HEK293 (cell line): ENCODE data around the gene LYVE1.

ENCODE experiments used
- CTCF ChIA-PET: fragments of 350-600 bp; formaldehyde crosslinking; extraction: SDS; loops from one replicate; lab custom pipeline; 2021; ENCODE audit warnings: antibody characterized with exemption; lab: Yijun Ruan, JAX
- POLR2A ChIA-PET: fragments of 300-600 bp; formaldehyde crosslinking; extraction: SDS; loops from one replicate; lab custom pipeline; 2020; ENCODE audit warnings: antibody characterized with exemption, inconsistent platforms; lab: Yijun Ruan, JAX
- H3K27ac ChIP-seq: fragments of 200-500 bp; sonication (Bioruptor generic); 2 replicates; pipeline ENCODE4 v1.5.1; 2014; ENCODE audit warnings: low read depth, low read length, control low read depth, inconsistent platforms; ENCODE audit errors: extremely low read depth
- H3K36me3 ChIP-seq, 2 experiments: fragments of 200-500 bp in 1 of 2; sonication (Bioruptor generic) in 1 of 2; 1 replicate in 1 of 2; 2 replicates in 1 of 2; pipeline ENCODE4 v1.5.1; 2014 to 2017; ENCODE audit warnings: inconsistent platforms in 2 of 2, low read length in 2 of 2; ENCODE audit not compliant: control insufficient read depth in 2 of 2, insufficient read depth in 1 of 2
- H3K4me1 ChIP-seq: fragments of 200-500 bp; sonication (Bioruptor generic); 2 replicates; pipeline ENCODE4 v1.5.1; 2014; ENCODE audit warnings: mild to moderate bottlenecking, low read length, inconsistent platforms; ENCODE audit not compliant: control insufficient read depth, insufficient read depth
- H3K4me3 ChIP-seq: 2 replicates; pipeline ENCODE4 v1.5.1; 2011; ENCODE audit warnings: low read depth, mild to moderate bottlenecking, control low read depth, low read length, moderate library complexity
- H3K9me3 ChIP-seq: fragments of 200-500 bp; sonication (Bioruptor generic); 2 replicates; pipeline ENCODE4 v1.5.1; 2014; ENCODE audit warnings: low read depth, low read length, inconsistent platforms; ENCODE audit not compliant: control insufficient read depth, insufficient read depth
- KLF8 ChIP-seq: fragments of 450-650 bp; formaldehyde crosslinking; IDR thresholded peaks from 2 replicates; pipeline ENCODE4 v1.5.1; 2016; ENCODE audit warnings: missing biosample characterization, missing genetic modification characterization
- PATZ1 ChIP-seq: fragments of 450-650 bp; formaldehyde crosslinking; IDR thresholded peaks from 2 replicates; pipeline ENCODE4 v1.5.1; 2016; ENCODE audit warnings: missing biosample characterization, missing genetic modification characterization
- PRDM1 ChIP-seq: fragments of 450-650 bp; formaldehyde crosslinking; IDR thresholded peaks from 2 replicates; pipeline ENCODE4; 2016; ENCODE audit warnings: missing biosample characterization, missing genetic modification characterization
- PRDM10 ChIP-seq: fragments of 450-650 bp; formaldehyde crosslinking; IDR thresholded peaks from 2 replicates; pipeline ENCODE4 v1.5.1; 2016; ENCODE audit warnings: missing biosample characterization, missing genetic modification characterization
- ZIC2 ChIP-seq: fragments of 450-650 bp; formaldehyde crosslinking; IDR thresholded peaks from 2 replicates; pipeline ENCODE4 v1.5.1; 2016; ENCODE audit warnings: missing biosample characterization, missing genetic modification characterization
- ZNF174 ChIP-seq: fragments of 450-650 bp; formaldehyde crosslinking; IDR thresholded peaks from 2 replicates; pipeline ENCODE4 v1.5.0; 2017; ENCODE audit warnings: missing biosample characterization, mild to moderate bottlenecking, missing genetic modification characterization
- ZNF19 ChIP-seq: fragments of 450-650 bp; formaldehyde crosslinking; IDR thresholded peaks from 2 replicates; pipeline ENCODE4; 2016; ENCODE audit warnings: missing biosample characterization, missing genetic modification characterization, low read depth
- ZNF221 ChIP-seq: fragments of 450-650 bp; formaldehyde crosslinking; IDR thresholded peaks from 2 replicates; pipeline ENCODE4 v1.5.1; 2017; ENCODE audit warnings: missing biosample characterization, missing genetic modification characterization, borderline replicate concordance
- ZNF248 ChIP-seq: fragments of 450-650 bp; formaldehyde crosslinking; IDR thresholded peaks from 2 replicates; pipeline ENCODE4 v1.5.1; 2017; ENCODE audit warnings: missing biosample characterization, missing genetic modification characterization
- ZNF26 ChIP-seq: fragments of 450-650 bp; formaldehyde crosslinking; IDR thresholded peaks from 2 replicates; pipeline ENCODE4 v1.5.1; 2016; ENCODE audit warnings: missing biosample characterization, missing genetic modification characterization
- ZNF404 ChIP-seq: fragments of 450-650 bp; formaldehyde crosslinking; IDR thresholded peaks from 2 replicates; pipeline ENCODE4 v1.5.1; 2017; ENCODE audit warnings: missing biosample characterization, missing genetic modification characterization
- ZNF514 ChIP-seq: fragments of 450-650 bp; formaldehyde crosslinking; IDR thresholded peaks from 2 replicates; pipeline ENCODE4 v1.5.1; 2016; ENCODE audit warnings: missing biosample characterization, missing genetic modification characterization
- ZNF530 ChIP-seq: fragments of 450-650 bp; formaldehyde crosslinking; IDR thresholded peaks from 2 replicates; pipeline ENCODE4 v1.5.1; 2016; ENCODE audit warnings: low read depth, missing biosample characterization, missing genetic modification characterization
- ZNF555 ChIP-seq: fragments of 450-650 bp; formaldehyde crosslinking; conservative IDR thresholded peaks from 2 replicates; pipeline ENCODE4 v1.5.1; 2017; ENCODE audit warnings: missing biosample characterization, mild to moderate bottlenecking, missing genetic modification characterization, inconsistent platforms
- ZNF626 ChIP-seq: fragments of 450-650 bp; sonication (Bioruptor Pico); formaldehyde crosslinking; IDR thresholded peaks from 2 replicates; pipeline ENCODE4 v1.5.1; 2018; ENCODE audit warnings: missing biosample characterization, missing genetic modification characterization, inconsistent platforms
- ZNF837 ChIP-seq: fragments of 450-650 bp; formaldehyde crosslinking; IDR thresholded peaks from 2 replicates; pipeline ENCODE4 v1.5.1; 2016; ENCODE audit warnings: missing biosample characterization, missing genetic modification characterization
- ZXDB ChIP-seq: fragments of 450-650 bp; formaldehyde crosslinking; IDR thresholded peaks from 2 replicates; pipeline ENCODE4 v1.5.1; 2016; ENCODE audit warnings: missing biosample characterization, missing genetic modification characterization
- TF ChIP-seq, protein P1 (sequence below): fragments of 450-650 bp; formaldehyde crosslinking; IDR thresholded peaks from 2 replicates; pipeline ENCODE4 v1.5.1; 2016; ENCODE audit warnings: missing biosample characterization, missing genetic modification characterization
- TF ChIP-seq, protein P2 (sequence below): fragments of 450-650 bp; formaldehyde crosslinking; IDR thresholded peaks from 2 replicates; pipeline ENCODE4 v1.5.1; 2016; ENCODE audit warnings: missing biosample characterization, missing genetic modification characterization
- TF ChIP-seq, protein P3 (sequence below): fragments of 450-650 bp; formaldehyde crosslinking; optimal IDR thresholded peaks from 2 replicates; pipeline ENCODE3; 2016; ENCODE audit warnings: missing biosample characterization, mild to moderate bottlenecking, missing genetic modification characterization

Gene LYVE1

GRCh38 chr11:10564696-10565318, 3.7 kb downstream of the LYVE1 start:
- Histone ChIP-seq H3K4me3 (no peak overlapping the region), H3K27ac (no peak overlapping the region), H3K36me3 (no peaks in the 10 kb centered on the region), H3K9me3 (no peaks in the 10 kb centered on the region), H3K4me1 (no peaks in the 10 kb centered on the region)
- TF ChIP-seq ZNF26: no peak
- no peak for TF ChIP-seq ZNF19
- TF ChIP-seq ZNF626 (tag by site-specific recombination): no peak
- no peak for TF ChIP-seq ZNF837 (tag by site-specific recombination)
- no peak for TF ChIP-seq ZNF404 (tag by site-specific recombination)
- TF ChIP-seq, protein P1, sequence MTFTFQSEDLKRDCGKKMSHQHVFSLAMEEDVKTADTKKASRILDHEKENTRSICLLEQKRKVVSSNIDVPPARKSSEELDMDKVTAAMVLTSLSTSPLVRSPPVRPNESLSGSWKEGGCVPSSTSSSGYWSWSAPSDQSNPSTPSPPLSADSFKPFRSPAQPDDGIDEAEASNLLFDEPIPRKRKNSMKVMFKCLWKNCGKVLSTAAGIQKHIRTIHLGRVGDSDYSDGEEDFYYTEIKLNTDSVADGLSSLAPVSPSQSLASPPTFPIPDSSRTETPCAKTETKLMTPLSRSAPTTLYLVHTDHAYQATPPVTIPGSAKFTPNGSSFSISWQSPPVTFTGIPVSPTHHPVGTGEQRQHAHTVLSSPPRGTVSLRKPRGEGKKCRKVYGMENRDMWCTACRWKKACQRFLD (tag by site-specific recombination): no peak
- TF ChIP-seq KLF8 (tag by site-specific recombination): no peak
- TF ChIP-seq, protein P2, sequence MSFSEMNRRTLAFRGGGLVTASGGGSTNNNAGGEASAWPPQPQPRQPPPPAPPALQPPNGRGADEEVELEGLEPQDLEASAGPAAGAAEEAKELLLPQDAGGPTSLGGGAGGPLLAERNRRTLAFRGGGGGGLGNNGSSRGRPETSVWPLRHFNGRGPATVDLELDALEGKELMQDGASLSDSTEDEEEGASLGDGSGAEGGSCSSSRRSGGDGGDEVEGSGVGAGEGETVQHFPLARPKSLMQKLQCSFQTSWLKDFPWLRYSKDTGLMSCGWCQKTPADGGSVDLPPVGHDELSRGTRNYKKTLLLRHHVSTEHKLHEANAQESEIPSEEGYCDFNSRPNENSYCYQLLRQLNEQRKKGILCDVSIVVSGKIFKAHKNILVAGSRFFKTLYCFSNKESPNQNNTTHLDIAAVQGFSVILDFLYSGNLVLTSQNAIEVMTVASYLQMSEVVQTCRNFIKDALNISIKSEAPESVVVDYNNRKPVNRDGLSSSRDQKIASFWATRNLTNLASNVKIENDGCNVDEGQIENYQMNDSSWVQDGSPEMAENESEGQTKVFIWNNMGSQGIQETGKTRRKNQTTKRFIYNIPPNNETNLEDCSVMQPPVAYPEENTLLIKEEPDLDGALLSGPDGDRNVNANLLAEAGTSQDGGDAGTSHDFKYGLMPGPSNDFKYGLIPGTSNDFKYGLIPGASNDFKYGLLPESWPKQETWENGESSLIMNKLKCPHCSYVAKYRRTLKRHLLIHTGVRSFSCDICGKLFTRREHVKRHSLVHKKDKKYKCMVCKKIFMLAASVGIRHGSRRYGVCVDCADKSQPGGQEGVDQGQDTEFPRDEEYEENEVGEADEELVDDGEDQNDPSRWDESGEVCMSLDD (tag by site-specific recombination): no peak
- TF ChIP-seq ZIC2 (tag by site-specific recombination): no peak
- no peak for TF ChIP-seq ZNF174 (tag by site-specific recombination)
- no peak for TF ChIP-seq PRDM10 (tag by site-specific recombination)
- TF ChIP-seq ZXDB (tag by site-specific recombination): no peak
- TF ChIP-seq ZNF530 (tag by site-specific recombination): no peak
- ChIA-PET CTCF (interaction anchor here (0.7 to 1.1 kb wide), 2 partner anchors 23 to 55 kb away, joined by 3 to 4 read pairs; no protein-coding TSS in a partner anchor), POLR2A (no interaction called here)

GRCh38 chr11:10564030-10564429, 4.4 kb downstream of the LYVE1 start:
- Histone ChIP-seq H3K36me3 (no peaks in the 10 kb centered on the region), H3K9me3 (no peaks in the 10 kb centered on the region), H3K4me1 (no peaks in the 10 kb centered on the region), H3K27ac (no peak overlapping the region), H3K4me3 (no peak overlapping the region)
- TF ChIP-seq PATZ1 (tag by site-specific recombination) (no peak), ZNF555 (tag by site-specific recombination) (no peak), PRDM1 (tag by site-specific recombination) (no peak), ZNF248 (tag by site-specific recombination) (no peak), ZNF514 (no peak), ZNF221 (tag by site-specific recombination) (no peak)
- TF ChIP-seq, protein P3, sequence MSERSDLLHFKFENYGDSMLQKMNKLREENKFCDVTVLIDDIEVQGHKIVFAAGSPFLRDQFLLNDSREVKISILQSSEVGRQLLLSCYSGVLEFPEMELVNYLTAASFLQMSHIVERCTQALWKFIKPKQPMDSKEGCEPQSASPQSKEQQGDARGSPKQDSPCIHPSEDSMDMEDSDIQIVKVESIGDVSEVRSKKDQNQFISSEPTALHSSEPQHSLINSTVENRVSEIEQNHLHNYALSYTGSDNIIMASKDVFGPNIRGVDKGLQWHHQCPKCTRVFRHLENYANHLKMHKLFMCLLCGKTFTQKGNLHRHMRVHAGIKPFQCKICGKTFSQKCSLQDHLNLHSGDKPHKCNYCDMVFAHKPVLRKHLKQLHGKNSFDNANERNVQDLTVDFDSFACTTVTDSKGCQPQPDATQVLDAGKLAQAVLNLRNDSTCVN (tag by site-specific recombination): no peak
- CTCF ChIA-PET: interaction anchor here (0.6 to 1.1 kb wide), 3 partner anchors 56 to 186 kb away, joined by 3 read pairs; no protein-coding TSS in a partner anchor
- POLR2A ChIA-PET: no interaction called here
